BLaER1 (cell line): Measurements from ENCODE around the gene CRB2.

Experiments
- H3K27ac ChIP-seq: shearing (Covaris generic); formaldehyde crosslinking; 2 replicates; pipeline ENCODE4 v1.8.1; 2022
- H3K27me3 ChIP-seq: shearing (Covaris generic); formaldehyde crosslinking; 2 replicates; pipeline ENCODE4 v1.8.1; 2022
- H3K36me3 ChIP-seq: shearing (Covaris generic); formaldehyde crosslinking; 2 replicates; pipeline ENCODE4 v1.8.1; 2022
- H3K4me1 ChIP-seq: shearing (Covaris generic); formaldehyde crosslinking; 2 replicates; pipeline ENCODE4 v1.8.1; 2022
- H3K4me2 ChIP-seq: shearing (Covaris generic); formaldehyde crosslinking; 2 replicates; pipeline ENCODE4 v1.8.1; 2022
- H3K4me3 ChIP-seq: shearing (Covaris generic); formaldehyde crosslinking; 2 replicates; pipeline ENCODE4 v1.8.1; 2022
- H3K9ac ChIP-seq: shearing (Covaris generic); formaldehyde crosslinking; 2 replicates; pipeline ENCODE4 v1.8.1; 2022
- H3K9me3 ChIP-seq: shearing (Covaris generic); formaldehyde crosslinking; 2 replicates; pipeline ENCODE4 v1.8.1; 2022
- H4K20me1 ChIP-seq: shearing (Covaris generic); formaldehyde crosslinking; 2 replicates; pipeline ENCODE4 v1.8.1; 2022
- Cebpa-rat ChIP-seq: shearing (Covaris generic); IDR thresholded peaks from 2 replicates; pipeline ENCODE4 v1.8.1; 2022

CRB2 gene

GRCh38 chr9:123370108-123370507, 14.1 kb downstream of the CRB2 start:
- H4K20me1 ChIP-seq, result peaks cover 35% of the 10 kb centered on the region
- H3K27me3 ChIP-seq, result peaks cover 47% of the 10 kb centered on the region
- peaks cover 22% of the 10 kb centered on the region for H3K4me1 ChIP-seq
- H3K4me3 ChIP-seq, result no peak overlapping the region
- no peak overlapping the region for H3K27ac ChIP-seq
- no peak overlapping the region for H3K9ac ChIP-seq
- no peaks in the 10 kb centered on the region for H3K9me3 ChIP-seq
- no peak for TF ChIP-seq Cebpa-rat
- H3K36me3 ChIP-seq, result peaks cover 6% of the 10 kb centered on the region; the same call in 1 of the 2 replicates
- H3K4me2 ChIP-seq, result no peak overlapping the region

- H3K4me3 ChIP-seq, result no peak overlapping the region
- H3K36me3 ChIP-seq, result peaks cover 6% of the 10 kb centered on the region; the same call in 1 of the 2 replicates
- H3K9me3 ChIP-seq, result no peaks in the 10 kb centered on the region
- H3K27ac ChIP-seq, result no peak overlapping the region
- peaks cover 27% of the 10 kb centered on the region for H3K4me1 ChIP-seq
- H3K27me3 ChIP-seq, result peaks cover 48% of the 10 kb centered on the region
- H3K9ac ChIP-seq, result no peak overlapping the region
- H4K20me1 ChIP-seq, result peaks cover 40% of the 10 kb centered on the region
- no peak for TF ChIP-seq Cebpa-rat
- H3K4me2 ChIP-seq, result no peak overlapping the region
Observed at GRCh38 chr9:123370526-123371227, 14.7 kb downstream of the CRB2 start.

GRCh38 chr9:123371228-123371584, 15.2 kb downstream of the CRB2 start:
- TF ChIP-seq Cebpa-rat, result no peak
- Histone ChIP-seq H3K9ac (no peak overlapping the region), H3K36me3 (peaks cover 6% of the 10 kb centered on the region; the same call in 1 of the 2 replicates), H3K9me3 (no peaks in the 10 kb centered on the region), H3K27me3 (peaks cover 48% of the 10 kb centered on the region), H4K20me1 (peaks cover 46% of the 10 kb centered on the region), H3K27ac (no peak overlapping the region), H3K4me2 (no peak overlapping the region), H3K4me3 (no peak overlapping the region), H3K4me1 (peaks cover 33% of the 10 kb centered on the region)

- Histone ChIP-seq H3K9me3 (no peaks in the 10 kb centered on the region), H3K9ac (no peak overlapping the region)
Observed at GRCh38 chr9:123371805-123372590, 16.0 kb downstream of the CRB2 start.

GRCh38 chr9:123372766-123373446, 16.9 kb downstream of the CRB2 start:
- H3K27me3 ChIP-seq, result peaks cover 48% of the 10 kb centered on the region
- no peak overlapping the region for H3K4me3 ChIP-seq
- H4K20me1 ChIP-seq, result peaks cover 63% of the 10 kb centered on the region
- TF ChIP-seq Cebpa-rat, result no peak
- H3K4me1 ChIP-seq, result peaks cover 50% of the 10 kb centered on the region
- no peak overlapping the region for H3K9ac ChIP-seq
- H3K4me2 ChIP-seq, result no peak overlapping the region
- H3K9me3 ChIP-seq, result no peaks in the 10 kb centered on the region
- H3K27ac ChIP-seq, result no peak overlapping the region
- peaks cover 6% of the 10 kb centered on the region; the same call in 1 of the 2 replicates for H3K36me3 ChIP-seq

More at GRCh38 chr9:123371805-123372590, 16.0 kb downstream of the CRB2 start:
- Histone ChIP-seq H4K20me1 (peaks cover 53% of the 10 kb centered on the region), H3K4me3 (no peak overlapping the region), H3K4me2 (no peak overlapping the region), H3K27me3 (peaks cover 48% of the 10 kb centered on the region), H3K4me1 (peaks cover 40% of the 10 kb centered on the region), H3K27ac (no peak overlapping the region), H3K36me3 (peaks cover 6% of the 10 kb centered on the region; the same call in 1 of the 2 replicates)
- TF ChIP-seq Cebpa-rat, result no peak

- H3K4me3 ChIP-seq, result no peak overlapping the region
- no peak for TF ChIP-seq Cebpa-rat
- peaks cover 55% of the 10 kb centered on the region for H3K4me1 ChIP-seq
- no peak overlapping the region for H3K9ac ChIP-seq
- no peak overlapping the region for H3K4me2 ChIP-seq
- no peak overlapping the region for H3K27ac ChIP-seq
- H3K9me3 ChIP-seq, result no peaks in the 10 kb centered on the region
- peaks cover 48% of the 10 kb centered on the region for H3K27me3 ChIP-seq
- peaks cover 68% of the 10 kb centered on the region for H4K20me1 ChIP-seq
- peaks cover 6% of the 10 kb centered on the region; the same call in 1 of the 2 replicates for H3K36me3 ChIP-seq
Observed at GRCh38 chr9:123373447-123373923, 17.5 kb downstream of the CRB2 start.

- Histone ChIP-seq H4K20me1 (peaks cover 68% of the 10 kb centered on the region), H3K4me3 (no peak overlapping the region), H3K9ac (no peak overlapping the region), H3K9me3 (no peaks in the 10 kb centered on the region), H3K4me1 (peaks cover 55% of the 10 kb centered on the region), H3K27ac (no peak overlapping the region), H3K36me3 (peaks cover 6% of the 10 kb centered on the region; the same call in 1 of the 2 replicates), H3K27me3 (peaks cover 48% of the 10 kb centered on the region), H3K4me2 (no peak overlapping the region)
- no peak for TF ChIP-seq Cebpa-rat
Observed at GRCh38 chr9:123373946-123374345, 17.9 kb downstream of the CRB2 start.

GRCh38 chr9:123375469-123376132, 19.6 kb downstream of the CRB2 start:
- Histone ChIP-seq H3K27me3 (peaks cover 47% of the 10 kb centered on the region), H3K36me3 (no peaks in the 10 kb centered on the region; the same call in 1 of the 2 replicates), H3K4me1 (peaks cover 55% of the 10 kb centered on the region), H4K20me1 (peaks cover 68% of the 10 kb centered on the region), H3K9ac (peak overlapping the region; percentile 32; the same call in 1 of the 2 replicates), H3K27ac (no peak overlapping the region), H3K9me3 (no peaks in the 10 kb centered on the region), H3K4me3 (no peak overlapping the region), H3K4me2 (peak overlapping the region; percentile 83)
- no peak for TF ChIP-seq Cebpa-rat
